Lower leg skin (tissue), 3 donors: ENCODE measurements around the gene STAG3.

Experiments used
- CTCF ChIP-seq, 3 donors: fragments of 450-650 bp; IDR thresholded peaks; one replicate each; pipeline ENCODE4 v1.5.1; 2016; ENCODE audit warnings: antibody characterized with exemption in 3 of 3, mild to moderate bottlenecking in 3 of 3, moderate library complexity in 2 of 3
- POLR2A ChIP-seq, 2 donors: fragments of 450-650 bp; IDR thresholded peaks; one replicate each; pipeline ENCODE4 v1.6.1; 2016 to 2017; ENCODE audit warnings: antibody characterized with exemption in 2 of 2, mild to moderate bottlenecking in 1 of 2, moderate library complexity in 1 of 2

DNA sequence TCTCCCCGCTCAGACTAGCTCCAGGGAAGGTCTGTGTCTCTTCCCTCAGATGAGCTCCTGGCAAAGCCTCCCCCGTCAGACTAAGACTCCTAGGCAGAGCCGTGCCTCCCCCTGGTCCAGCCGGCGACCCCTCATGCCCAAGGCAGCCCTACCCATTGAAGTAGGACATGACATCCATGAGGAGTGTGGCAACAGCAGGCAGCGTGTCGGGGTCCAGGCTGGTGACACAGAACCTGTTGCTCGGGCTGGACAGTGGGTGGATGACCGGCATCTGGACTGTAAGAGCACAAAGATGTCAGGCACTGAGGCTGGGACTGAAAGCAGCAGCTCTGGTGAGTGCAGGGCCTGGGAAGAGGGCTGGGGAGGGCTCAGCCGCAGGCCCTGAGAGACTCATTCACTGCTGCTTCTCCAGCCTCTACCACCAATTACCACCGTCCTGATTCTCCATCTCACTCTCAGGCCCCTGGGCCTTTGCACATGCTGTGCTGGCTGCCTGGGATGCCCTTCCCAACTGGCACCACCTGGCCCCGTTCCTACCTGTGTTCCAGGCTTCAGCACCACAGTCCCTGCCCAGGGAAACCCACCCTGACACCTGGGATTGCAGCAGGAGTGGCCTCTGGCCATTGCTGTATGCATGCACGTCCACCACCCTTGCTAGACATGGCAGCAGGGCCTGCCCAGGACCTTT lies 44.9 kb downstream of the STAG3 start:
- no peak for TF ChIP-seq CTCF (IDR thresholded peaks at IDR 0.05)
- no peak for TF ChIP-seq POLR2A (IDR thresholded peaks at IDR 0.05)
